Measurements from ENCODE around the gene NPAS3. TPM values are rescaled to one million over a fixed set of nuclear protein-coding genes. Genes with fewer than 3 reads are reported as not detected.

NPAS3 gene
- total RNA-seq, 2 donors from 2014 or later, result 1.1 to 1.8 TPM

GRCh38 chr14:33810308-33810707 is 871.6 kb downstream of the NPAS3 start:
- WGBS, result 69% methylated on average over 6 of the region's 6 CpGs
- DNase-seq (ENCODE audit: low spot score), result no peak
- intact Hi-C loops (cut with DNase I), result no loop called here
- Histone ChIP-seq H3K4me3 (no peak overlapping the region), H3K4me1 (replicated peaks) (no peaks in the 10 kb centered on the region), H3K27ac (no peak overlapping the region), H3K9me3 (no peaks in the 10 kb centered on the region), H3K27me3 (replicated peaks; ENCODE audit: insufficient read depth) (no peaks in the 10 kb centered on the region), H3K36me3 (no peaks in the 10 kb centered on the region)
- no peak for TF ChIP-seq CTCF (IDR thresholded peaks at IDR 0.05)
- TF ChIP-seq POLR2AphosphoS5 (IDR thresholded peaks at IDR 0.05), result no peak

DNA sequence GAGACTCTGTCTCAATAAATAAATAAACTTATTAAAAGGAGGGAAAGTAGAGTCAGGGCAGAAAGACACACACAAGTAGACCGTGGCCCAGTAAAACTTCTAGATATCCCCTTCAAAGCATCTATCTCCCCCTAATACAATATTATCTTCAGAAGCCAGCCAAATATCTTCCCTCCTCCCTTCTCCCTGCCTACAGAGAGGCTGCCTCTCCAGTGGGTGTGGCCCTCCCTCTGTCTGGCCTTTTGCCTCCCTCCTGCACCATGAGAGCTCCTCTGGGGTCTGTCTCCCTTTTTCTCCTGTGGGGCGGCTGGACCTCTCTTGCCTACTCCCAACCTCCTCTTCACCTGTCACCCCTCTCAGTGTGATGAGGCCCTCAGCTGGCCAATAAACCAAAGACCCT is 873.0 kb downstream of the NPAS3 start:
- Histone ChIP-seq H3K27me3 (replicated peaks; ENCODE audit: insufficient read depth) (no peaks in the 10 kb centered on the region), H3K4me1 (replicated peaks) (no peaks in the 10 kb centered on the region), H3K36me3 (no peaks in the 10 kb centered on the region), H3K9me3 (no peaks in the 10 kb centered on the region), H3K27ac (no peak overlapping the region), H3K4me3 (no peak overlapping the region)
- WGBS, result 100% methylated on average over 2 of the region's 2 CpGs
- intact Hi-C loops (cut with DNase I), result no loop called here
- no peak for DNase-seq (ENCODE audit: low spot score)
- TF ChIP-seq POLR2AphosphoS5 (IDR thresholded peaks at IDR 0.05) (no peak), CTCF (IDR thresholded peaks at IDR 0.05) (no peak), POLR2A (IDR thresholded peaks at IDR 0.05) (no peak)

- Histone ChIP-seq H3K27me3 (replicated peaks; ENCODE audit: insufficient read depth) (no peaks in the 10 kb centered on the region), H3K9me3 (no peaks in the 10 kb centered on the region), H3K27ac (no peak overlapping the region), H3K4me3 (no peak overlapping the region), H3K4me1 (replicated peaks) (no peaks in the 10 kb centered on the region), H3K36me3 (no peaks in the 10 kb centered on the region)
- no peak for DNase-seq (ENCODE audit: low spot score)
- intact Hi-C loops (cut with DNase I), result no loop called here
- WGBS, result 83% methylated on average over 7 of the region's 7 CpGs
- TF ChIP-seq POLR2AphosphoS5 (IDR thresholded peaks at IDR 0.05) (no peak), CTCF (IDR thresholded peaks at IDR 0.05) (no peak), POLR2A (IDR thresholded peaks at IDR 0.05) (no peak)
Observed at GRCh38 chr14:33812181-33812580, 873.5 kb downstream of the NPAS3 start.

GRCh38 chr14:33812601-33813000 is 873.9 kb downstream of the NPAS3 start:
- Histone ChIP-seq H3K36me3 (no peaks in the 10 kb centered on the region), H3K27ac (no peak overlapping the region), H3K27me3 (replicated peaks; ENCODE audit: insufficient read depth) (no peaks in the 10 kb centered on the region), H3K4me3 (no peak overlapping the region), H3K4me1 (replicated peaks) (no peaks in the 10 kb centered on the region), H3K9me3 (no peaks in the 10 kb centered on the region)
- DNase-seq (ENCODE audit: low spot score), result no peak
- TF ChIP-seq POLR2A (IDR thresholded peaks at IDR 0.05), result no peak
- TF ChIP-seq POLR2AphosphoS5 (IDR thresholded peaks at IDR 0.05), result no peak
- TF ChIP-seq CTCF (IDR thresholded peaks at IDR 0.05), result no peak
- 61% methylated on average over 2 of the region's 2 CpGs for WGBS
- intact Hi-C loops (cut with DNase I), result no loop called here

GRCh38 chr14:33814010-33814409 is 875.3 kb downstream of the NPAS3 start:
- H3K27ac ChIP-seq, result no peak overlapping the region
- no peaks in the 10 kb centered on the region for H3K36me3 ChIP-seq
- intact Hi-C loops (cut with DNase I), result no loop called here
- H3K9me3 ChIP-seq, result no peaks in the 10 kb centered on the region
- 77% methylated on average over 2 of the region's 2 CpGs for WGBS
- no peak overlapping the region for H3K4me3 ChIP-seq
- H3K4me1 ChIP-seq (replicated peaks), result no peaks in the 10 kb centered on the region
- H3K27me3 ChIP-seq (replicated peaks; ENCODE audit: insufficient read depth), result no peaks in the 10 kb centered on the region
- TF ChIP-seq POLR2A (IDR thresholded peaks at IDR 0.05), result no peak
- TF ChIP-seq POLR2AphosphoS5 (IDR thresholded peaks at IDR 0.05), result no peak
- no peak for TF ChIP-seq CTCF (IDR thresholded peaks at IDR 0.05)
- no peak for DNase-seq (ENCODE audit: low spot score)
